AG09309 (cell line): ENCODE measurements around the gene COQ8A.
"Not testable (repeated sequence)": the region's sequence is repeated elsewhere in the genome, so short reads cannot be mapped to it uniquely, and the experiment has no call there.

Experiments used
- DNase-seq: peaks from one replicate; pipeline ENCODE4 v3.0.0-alpha.2; 2010; ENCODE audit warnings: low read depth
- H3K4me3 ChIP-seq: 2 replicates; pipeline ENCODE4 v1.5.1; 2011; ENCODE audit warnings: mild to moderate bottlenecking, low read depth, low read length, moderate library complexity; ENCODE audit not compliant: control insufficient read depth
- TF ChIP-seq, protein P1 (sequence below): IDR thresholded peaks from 2 replicates; pipeline ENCODE4 v1.5.1; 2011; ENCODE audit warnings: mild to moderate bottlenecking, low read depth, low read length, inconsistent platforms; ENCODE audit not compliant: insufficient read depth, control insufficient read depth; ENCODE audit errors: missing control alignments

COQ8A gene

GRCh38 chr1:226954337-226954736 lies 14.2 kb downstream of the COQ8A start:
- TF ChIP-seq, protein P1, sequence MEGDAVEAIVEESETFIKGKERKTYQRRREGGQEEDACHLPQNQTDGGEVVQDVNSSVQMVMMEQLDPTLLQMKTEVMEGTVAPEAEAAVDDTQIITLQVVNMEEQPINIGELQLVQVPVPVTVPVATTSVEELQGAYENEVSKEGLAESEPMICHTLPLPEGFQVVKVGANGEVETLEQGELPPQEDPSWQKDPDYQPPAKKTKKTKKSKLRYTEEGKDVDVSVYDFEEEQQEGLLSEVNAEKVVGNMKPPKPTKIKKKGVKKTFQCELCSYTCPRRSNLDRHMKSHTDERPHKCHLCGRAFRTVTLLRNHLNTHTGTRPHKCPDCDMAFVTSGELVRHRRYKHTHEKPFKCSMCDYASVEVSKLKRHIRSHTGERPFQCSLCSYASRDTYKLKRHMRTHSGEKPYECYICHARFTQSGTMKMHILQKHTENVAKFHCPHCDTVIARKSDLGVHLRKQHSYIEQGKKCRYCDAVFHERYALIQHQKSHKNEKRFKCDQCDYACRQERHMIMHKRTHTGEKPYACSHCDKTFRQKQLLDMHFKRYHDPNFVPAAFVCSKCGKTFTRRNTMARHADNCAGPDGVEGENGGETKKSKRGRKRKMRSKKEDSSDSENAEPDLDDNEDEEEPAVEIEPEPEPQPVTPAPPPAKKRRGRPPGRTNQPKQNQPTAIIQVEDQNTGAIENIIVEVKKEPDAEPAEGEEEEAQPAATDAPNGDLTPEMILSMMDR: no peak
- no peak overlapping the region for H3K4me3 ChIP-seq
- DNase-seq: no peak

DNA sequence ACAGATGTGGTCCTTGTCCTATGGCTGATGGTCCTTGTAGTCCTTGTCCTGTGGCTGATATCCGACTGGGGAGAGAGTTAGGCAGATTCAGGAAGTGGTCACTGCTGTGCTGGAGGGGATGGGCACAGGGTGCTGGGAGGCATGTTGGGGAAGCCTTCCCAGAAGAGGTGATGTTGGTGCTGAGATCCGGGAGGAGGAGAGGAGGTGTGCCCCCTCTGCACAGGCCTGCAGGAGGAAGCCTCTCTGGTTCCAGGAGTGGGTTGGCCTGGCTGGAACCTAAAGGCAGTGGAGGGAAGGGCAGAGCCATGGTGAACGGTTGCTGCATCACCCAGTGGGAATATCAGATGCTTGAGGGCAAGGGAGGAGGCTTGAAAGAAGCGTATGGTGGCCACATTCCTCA lies 14.7 kb downstream of the COQ8A start:
- no peak for DNase-seq
- TF ChIP-seq, protein P1: no peak
- no peak overlapping the region for H3K4me3 ChIP-seq

DNA sequence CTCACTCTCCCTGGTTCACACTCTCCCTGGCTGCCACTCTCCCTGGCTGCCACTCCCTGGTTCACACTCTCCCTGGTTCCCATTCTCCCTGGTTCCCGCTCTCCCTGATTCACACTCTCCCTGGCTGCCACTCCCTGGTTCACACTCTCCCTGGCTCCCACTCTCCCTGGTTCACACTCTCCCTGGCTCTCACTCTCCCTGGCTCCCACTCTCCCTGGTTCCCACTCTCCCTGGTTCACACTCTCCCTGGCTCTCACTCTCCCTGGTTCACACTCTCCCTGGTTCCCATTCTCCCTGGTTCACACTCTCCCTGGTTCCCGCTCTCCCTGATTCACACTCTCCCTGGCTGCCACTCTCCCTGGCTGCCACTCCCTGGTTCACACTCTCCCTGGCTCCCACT lies 15.8 kb downstream of the COQ8A start:
- not testable (repeated sequence) for H3K4me3 ChIP-seq, DNase-seq

DNA sequence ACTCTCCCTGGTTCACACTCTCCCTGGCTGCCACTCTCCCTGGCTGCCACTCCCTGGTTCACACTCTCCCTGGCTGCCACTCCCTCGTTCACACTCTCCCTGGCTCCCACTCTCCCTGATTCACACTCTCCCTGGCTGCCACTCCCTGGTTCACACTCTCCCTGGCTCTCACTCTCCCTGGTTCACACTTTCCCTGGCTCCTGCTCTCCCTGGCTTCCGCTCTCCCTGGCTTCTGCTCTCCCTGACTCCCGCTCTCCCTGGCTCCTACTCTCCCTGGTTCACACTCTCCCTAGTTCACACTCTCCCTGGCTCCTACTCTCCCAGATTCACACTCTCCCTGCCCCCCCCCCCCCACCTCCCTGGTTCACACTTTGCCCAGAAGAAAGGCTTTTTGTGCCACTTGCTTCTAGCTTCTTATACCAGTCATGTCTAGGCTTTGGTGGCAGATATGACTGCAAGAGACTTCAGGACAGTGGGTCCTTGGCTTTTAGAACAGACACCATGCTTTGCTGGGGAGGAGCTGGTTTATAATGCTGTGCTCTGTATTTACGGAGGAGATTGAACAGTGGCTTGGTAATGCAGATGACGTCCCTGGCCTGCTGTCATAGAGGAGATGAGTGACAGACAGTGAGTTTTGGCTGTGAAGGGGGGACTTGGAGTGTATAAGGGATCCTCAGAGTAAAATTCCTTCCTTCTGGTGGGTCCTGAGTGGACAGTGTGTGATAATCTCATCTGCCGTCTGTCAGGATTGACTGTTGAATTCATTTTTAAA lies 17.0 kb downstream of the COQ8A start:
- H3K4me3 ChIP-seq: no peak overlapping the region
- no peak for DNase-seq
- TF ChIP-seq, protein P1: no peak

- TF ChIP-seq, protein P1: no peak
- DNase-seq: no peak
- H3K4me3 ChIP-seq: no peak overlapping the region
Measured at GRCh38 chr1:226957714-226958113, 17.6 kb downstream of the COQ8A start.

- H3K4me3 ChIP-seq: no peak overlapping the region
- DNase-seq: no peak
- TF ChIP-seq, protein P1: no peak
Measured at GRCh38 chr1:226958300-226958699, 18.2 kb downstream of the COQ8A start.

DNA sequence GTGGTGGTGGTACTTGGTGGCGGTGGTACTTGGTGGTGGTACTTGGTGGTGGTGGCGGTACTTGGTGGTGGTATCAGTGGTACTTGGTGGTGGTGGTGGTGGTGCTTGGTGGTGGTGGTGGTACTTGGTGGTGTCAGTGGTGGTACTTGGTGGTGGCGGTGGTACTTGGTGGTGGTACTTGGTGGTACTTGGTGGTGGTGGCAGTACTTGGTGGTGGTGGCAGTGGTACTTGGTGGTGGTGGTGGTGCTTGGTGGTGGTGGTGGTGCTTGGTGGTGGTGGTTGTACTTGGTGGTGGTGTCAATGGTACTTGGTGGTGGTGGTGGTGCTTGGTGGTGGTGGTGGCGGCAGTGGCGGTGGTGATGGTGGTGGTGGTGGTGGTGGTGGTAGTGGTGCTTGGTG lies 20.2 kb downstream of the COQ8A start:
- DNase-seq: no peak
- no peak overlapping the region for H3K4me3 ChIP-seq
- TF ChIP-seq, protein P1: no peak
